Adrenal gland (tissue), 5 donors: ENCODE measurements around the gene SLC39A2.

Experiments used
- CTCF ChIP-seq, 6 experiments: fragments of 450-650 bp in 4 of 6; fragments of 200-600 bp in 2 of 6; sonication (generic) in 1 of 6; IDR thresholded peaks; 1 replicate in 5 of 6; 2 replicates in 1 of 6; pipeline versions ENCODE4 v1.5.1 to v1.8.0; 2016 to 2021; ENCODE audit warnings: antibody characterized with exemption in 6 of 6, mild to moderate bottlenecking in 2 of 6, moderate library complexity in 1 of 6
- POLR2A ChIP-seq, 2 donors: fragments of 450-650 bp; IDR thresholded peaks; one replicate each; pipeline ENCODE4 v1.6.1; 2017; ENCODE audit warnings: antibody characterized with exemption in 2 of 2, mild to moderate bottlenecking in 2 of 2, moderate library complexity in 1 of 2
- donor health status: DM: no; HTN: no; CAD: no.

DNA sequence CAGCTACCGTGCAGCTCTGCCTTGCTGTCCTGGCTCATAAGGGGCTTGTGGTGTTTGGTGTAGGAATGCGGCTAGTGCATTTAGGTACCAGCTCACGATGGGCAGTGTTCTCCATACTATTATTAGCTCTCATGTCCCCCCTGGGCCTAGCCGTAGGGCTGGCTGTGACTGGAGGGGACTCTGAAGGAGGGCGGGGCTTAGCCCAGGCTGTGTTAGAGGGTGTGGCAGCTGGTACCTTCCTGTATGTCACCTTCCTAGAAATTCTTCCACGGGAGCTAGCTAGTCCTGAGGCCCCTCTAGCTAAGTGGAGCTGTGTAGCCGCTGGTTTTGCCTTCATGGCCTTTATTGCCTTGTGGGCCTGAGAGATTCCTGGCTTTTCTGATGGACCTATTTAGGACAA, 2.1 kb downstream of the SLC39A2 start:
- TF ChIP-seq CTCF (IDR thresholded peaks at IDR 0.05) (no peak), POLR2A (IDR thresholded peaks at IDR 0.05) (no peak)
